Ishikawa (cell line): ENCODE results near the gene TLX2.

Experiments used
- EP300 ChIP-seq: IDR thresholded peaks from 2 replicates; pipeline ENCODE4 v1.6.1; 2012; ENCODE audit warnings: borderline replicate concordance
- YY1 ChIP-seq: IDR thresholded peaks from 2 replicates; pipeline ENCODE4 v1.6.1; 2012; ENCODE audit warnings: low read depth
- TF ChIP-seq, protein P1 (sequence below): IDR thresholded peaks from 2 replicates; pipeline ENCODE4 v1.6.1; 2012; ENCODE audit warnings: low read depth, mild to moderate bottlenecking

DNA sequence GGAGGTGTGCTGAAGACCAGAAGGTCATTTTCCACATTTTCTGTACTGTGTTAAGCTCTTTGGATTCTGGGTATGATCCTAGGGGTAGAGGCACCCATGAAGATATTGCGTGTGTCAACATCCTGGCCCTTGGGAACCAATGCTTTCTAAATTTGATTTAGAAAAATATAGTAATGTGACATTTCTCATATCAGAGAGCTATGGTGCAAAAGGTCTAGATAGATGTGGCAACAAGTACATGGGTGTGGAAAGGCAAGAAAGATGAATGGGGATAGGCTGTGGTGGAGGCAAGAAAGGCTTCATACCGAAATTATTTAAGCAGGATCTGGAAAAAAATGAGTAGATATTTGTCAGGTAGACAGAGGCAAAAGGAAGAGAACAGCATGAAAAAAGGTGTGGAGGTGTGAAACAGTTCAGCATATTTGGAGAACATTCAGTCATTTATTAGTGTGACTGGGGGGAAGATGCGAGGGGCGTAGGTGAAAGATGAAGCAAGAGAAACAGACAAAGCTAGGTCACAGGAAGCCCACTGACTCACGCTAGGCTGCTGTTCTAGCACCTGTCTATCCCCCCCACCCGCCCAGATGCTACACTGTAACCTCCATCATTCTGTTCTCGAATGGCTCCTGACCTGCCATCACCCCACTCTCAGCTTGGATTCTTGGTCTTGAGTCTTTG lies 52.0 kb downstream of the TLX2 start:
- no peak for TF ChIP-seq EP300
- TF ChIP-seq, protein P1, sequence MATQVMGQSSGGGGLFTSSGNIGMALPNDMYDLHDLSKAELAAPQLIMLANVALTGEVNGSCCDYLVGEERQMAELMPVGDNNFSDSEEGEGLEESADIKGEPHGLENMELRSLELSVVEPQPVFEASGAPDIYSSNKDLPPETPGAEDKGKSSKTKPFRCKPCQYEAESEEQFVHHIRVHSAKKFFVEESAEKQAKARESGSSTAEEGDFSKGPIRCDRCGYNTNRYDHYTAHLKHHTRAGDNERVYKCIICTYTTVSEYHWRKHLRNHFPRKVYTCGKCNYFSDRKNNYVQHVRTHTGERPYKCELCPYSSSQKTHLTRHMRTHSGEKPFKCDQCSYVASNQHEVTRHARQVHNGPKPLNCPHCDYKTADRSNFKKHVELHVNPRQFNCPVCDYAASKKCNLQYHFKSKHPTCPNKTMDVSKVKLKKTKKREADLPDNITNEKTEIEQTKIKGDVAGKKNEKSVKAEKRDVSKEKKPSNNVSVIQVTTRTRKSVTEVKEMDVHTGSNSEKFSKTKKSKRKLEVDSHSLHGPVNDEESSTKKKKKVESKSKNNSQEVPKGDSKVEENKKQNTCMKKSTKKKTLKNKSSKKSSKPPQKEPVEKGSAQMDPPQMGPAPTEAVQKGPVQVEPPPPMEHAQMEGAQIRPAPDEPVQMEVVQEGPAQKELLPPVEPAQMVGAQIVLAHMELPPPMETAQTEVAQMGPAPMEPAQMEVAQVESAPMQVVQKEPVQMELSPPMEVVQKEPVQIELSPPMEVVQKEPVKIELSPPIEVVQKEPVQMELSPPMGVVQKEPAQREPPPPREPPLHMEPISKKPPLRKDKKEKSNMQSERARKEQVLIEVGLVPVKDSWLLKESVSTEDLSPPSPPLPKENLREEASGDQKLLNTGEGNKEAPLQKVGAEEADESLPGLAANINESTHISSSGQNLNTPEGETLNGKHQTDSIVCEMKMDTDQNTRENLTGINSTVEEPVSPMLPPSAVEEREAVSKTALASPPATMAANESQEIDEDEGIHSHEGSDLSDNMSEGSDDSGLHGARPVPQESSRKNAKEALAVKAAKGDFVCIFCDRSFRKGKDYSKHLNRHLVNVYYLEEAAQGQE = no peak
- no peak for TF ChIP-seq YY1
